NT2/D1 (cell line): Measurements from ENCODE around the gene KRTAP10-6.

Experiments used
- YY1 ChIP-seq: IDR thresholded peaks from 2 replicates; pipeline ENCODE4 v1.6.1; 2011; ENCODE audit not compliant: insufficient read length, insufficient read depth
- ZNF274 ChIP-seq: IDR thresholded peaks from 2 replicates; pipeline ENCODE4 v1.6.1; 2011; ENCODE audit warnings: mild to moderate bottlenecking, low read depth, low read length

- TF ChIP-seq ZNF274 (no peak), YY1 (no peak)
Measured at GRCh38 chr21:44564886-44565598, 27.3 kb downstream of the KRTAP10-6 start.
